ENCODE results near the gene QRSL1. TPM values are rescaled to one million over a fixed set of nuclear protein-coding genes. Genes with fewer than 3 reads are reported as not detected.

Gene QRSL1
- total RNA-seq, 2 donors from 2014 or later = 3.0 to 6.2 TPM

GRCh38 chr6:106642476-106642875 is 13.1 kb downstream of the QRSL1 start:
- Histone ChIP-seq H3K4me1 (no peaks in the 10 kb centered on the region), H3K36me3 (replicated peaks in 1 of 2; ENCODE audit: insufficient read depth in 1 of 2, low read depth in 2 of 2) (peaks cover 0 to 10% of the 10 kb centered on the region in 2 donors), H3K4me3 (no peak overlapping the region), H3K9me3 (no peaks in the 10 kb centered on the region), H3K27me3 (no peaks in the 10 kb centered on the region), H3K27ac (no peak overlapping the region)
- intact Hi-C loops (cut with DNase I) = no loop called here
- ATAC-seq = no peak
- TF ChIP-seq POLR2A (IDR thresholded peaks at IDR 0.05) (no peak), CTCF (IDR thresholded peaks at IDR 0.05) (no peak)
- DNase-seq = no peak
- WGBS, 2 donors = 92 to 97% methylated on average over 4 of the region's 4 CpGs

- TF ChIP-seq CTCF (IDR thresholded peaks at IDR 0.05) = no peak
- no peak for TF ChIP-seq POLR2A (IDR thresholded peaks at IDR 0.05)
- intact Hi-C loops (cut with DNase I) = no loop called here
- H3K36me3 ChIP-seq (replicated peaks in 1 of 2; ENCODE audit: insufficient read depth in 1 of 2, low read depth in 2 of 2) = peaks cover 0 to 10% of the 10 kb centered on the region in 2 donors
- H3K27ac ChIP-seq = no peak overlapping the region
- H3K4me1 ChIP-seq = no peaks in the 10 kb centered on the region
- DNase-seq = no peak
- ATAC-seq = no peak
- H3K9me3 ChIP-seq = no peaks in the 10 kb centered on the region
- WGBS, 2 donors = 94 to 100% methylated on average over 2 of the region's 2 CpGs
- H3K27me3 ChIP-seq = no peaks in the 10 kb centered on the region
- no peak overlapping the region for H3K4me3 ChIP-seq
Observed at GRCh38 chr6:106643061-106643460, 13.7 kb downstream of the QRSL1 start.

- H3K4me1 ChIP-seq = no peaks in the 10 kb centered on the region
- no peak overlapping the region for H3K4me3 ChIP-seq
- no peaks in the 10 kb centered on the region for H3K9me3 ChIP-seq
- DNase-seq (no peak), ATAC-seq (no peak)
- no peak overlapping the region for H3K27ac ChIP-seq
- intact Hi-C loops (cut with DNase I) = no loop called here
- H3K36me3 ChIP-seq (replicated peaks in 1 of 2; ENCODE audit: insufficient read depth in 1 of 2, low read depth in 2 of 2) = peaks cover 5 to 15% of the 10 kb centered on the region in 2 donors
- TF ChIP-seq POLR2A (IDR thresholded peaks at IDR 0.05) = no peak
- TF ChIP-seq CTCF (IDR thresholded peaks at IDR 0.05) = no peak
- H3K27me3 ChIP-seq = no peaks in the 10 kb centered on the region
- 89 to 97% methylated on average over 7 of the region's 7 CpGs for WGBS, 2 donors
Observed at GRCh38 chr6:106648651-106649308, 19.4 kb downstream of the QRSL1 start.

- no peak overlapping the region for H3K4me3 ChIP-seq
- 97 to 99% methylated on average over 4 of the region's 4 CpGs for WGBS, 2 donors
- ATAC-seq (no peak), DNase-seq (no peak)
- no peak overlapping the region for H3K27ac ChIP-seq
- intact Hi-C loops (cut with DNase I) = no loop called here
- TF ChIP-seq POLR2A (IDR thresholded peaks at IDR 0.05) (no peak), CTCF (IDR thresholded peaks at IDR 0.05) (no peak)
- H3K36me3 ChIP-seq (replicated peaks in 1 of 2; ENCODE audit: insufficient read depth in 1 of 2, low read depth in 2 of 2) = peaks cover 0 to 6% of the 10 kb centered on the region in 2 donors
- H3K27me3 ChIP-seq = no peaks in the 10 kb centered on the region
- H3K9me3 ChIP-seq = no peaks in the 10 kb centered on the region
- no peaks in the 10 kb centered on the region for H3K4me1 ChIP-seq
Observed at GRCh38 chr6:106658469-106658868, 29.1 kb downstream of the QRSL1 start.

- Histone ChIP-seq H3K9me3 (no peaks in the 10 kb centered on the region), H3K36me3 (replicated peaks in 1 of 2; ENCODE audit: insufficient read depth in 1 of 2, low read depth in 2 of 2) (peaks cover 0 to 4% of the 10 kb centered on the region in 2 donors), H3K4me1 (no peaks in the 10 kb centered on the region), H3K27ac (no peak overlapping the region), H3K4me3 (no peak overlapping the region), H3K27me3 (no peaks in the 10 kb centered on the region)
- 96 to 98% methylated on average over 2 of the region's 2 CpGs for WGBS, 2 donors
- DNase-seq (no peak), ATAC-seq (no peak)
- TF ChIP-seq CTCF (IDR thresholded peaks at IDR 0.05) (no peak), POLR2A (IDR thresholded peaks at IDR 0.05) (no peak)
- intact Hi-C loops (cut with DNase I) = no loop called here
Observed at GRCh38 chr6:106659859-106660258, 30.5 kb downstream of the QRSL1 start.

Data from body of pancreas (tissue), 4 donors.